AG09319 (cell line): ENCODE results near the gene PARP8.

Experiments used
- DNase-seq: peaks from one replicate; pipeline ENCODE4 v3.0.0-alpha.2; 2010; ENCODE audit warnings: low read depth; ENCODE audit errors: extremely low read depth
- CTCF ChIP-seq: IDR thresholded peaks from 2 replicates; pipeline ENCODE4 v1.5.1; 2011; ENCODE audit warnings: low read depth, mild to moderate bottlenecking, inconsistent platforms, low read length, moderate library complexity

PARP8 gene

DNA sequence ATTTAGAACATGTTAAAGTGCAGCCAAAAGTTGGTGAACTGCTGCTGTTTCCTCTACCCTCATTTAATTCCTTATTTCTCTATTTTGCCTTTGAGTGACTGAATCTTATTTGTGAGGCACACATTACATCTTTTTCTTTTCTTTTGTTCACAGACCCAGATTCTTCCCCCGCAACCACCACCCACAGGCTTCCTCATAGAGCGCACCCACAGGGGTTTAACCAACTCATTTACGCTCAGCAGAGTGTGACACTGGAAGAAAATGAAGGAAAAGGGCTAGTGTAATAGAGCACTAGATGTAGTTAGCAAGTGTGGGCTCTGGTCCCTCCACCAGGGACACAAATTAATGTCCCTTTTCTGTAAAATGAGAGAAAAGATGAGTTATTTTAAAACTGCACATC is 200.7 kb downstream of the PARP8 start:
- DNase-seq: no peak
- no peak for TF ChIP-seq CTCF

DNA sequence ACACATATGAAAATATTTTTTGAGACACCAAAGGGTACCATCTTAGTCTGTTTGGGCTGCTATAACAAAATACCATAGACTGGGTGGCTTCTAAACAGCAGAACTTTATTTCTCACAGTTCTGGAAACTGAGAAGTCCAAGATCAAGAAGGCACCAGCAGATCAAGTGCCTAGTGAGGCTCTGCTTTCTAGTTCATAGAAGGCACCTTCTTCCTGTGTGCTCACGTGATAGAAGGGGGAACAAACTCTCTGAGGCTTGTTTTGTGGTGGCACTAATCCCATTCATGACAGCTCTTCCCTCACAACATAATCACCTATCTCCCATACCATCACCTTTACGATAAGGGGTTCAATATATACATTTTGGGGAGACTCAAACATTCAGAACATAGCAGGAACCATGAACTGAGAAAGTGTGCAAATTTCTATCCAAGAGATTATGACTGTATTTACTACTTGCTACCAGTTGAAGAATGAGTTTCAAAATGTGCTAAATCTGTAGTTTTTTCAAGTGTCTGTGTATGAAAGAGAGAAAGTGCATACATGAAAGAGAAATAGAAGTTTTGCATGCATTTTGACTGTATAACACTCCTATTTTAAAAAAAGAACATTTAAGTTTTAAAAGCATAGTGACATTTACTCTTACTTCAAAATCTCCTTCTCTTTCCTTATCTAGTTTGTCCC is 207.3 kb downstream of the PARP8 start:
- TF ChIP-seq CTCF: no peak
- DNase-seq: no peak

DNA sequence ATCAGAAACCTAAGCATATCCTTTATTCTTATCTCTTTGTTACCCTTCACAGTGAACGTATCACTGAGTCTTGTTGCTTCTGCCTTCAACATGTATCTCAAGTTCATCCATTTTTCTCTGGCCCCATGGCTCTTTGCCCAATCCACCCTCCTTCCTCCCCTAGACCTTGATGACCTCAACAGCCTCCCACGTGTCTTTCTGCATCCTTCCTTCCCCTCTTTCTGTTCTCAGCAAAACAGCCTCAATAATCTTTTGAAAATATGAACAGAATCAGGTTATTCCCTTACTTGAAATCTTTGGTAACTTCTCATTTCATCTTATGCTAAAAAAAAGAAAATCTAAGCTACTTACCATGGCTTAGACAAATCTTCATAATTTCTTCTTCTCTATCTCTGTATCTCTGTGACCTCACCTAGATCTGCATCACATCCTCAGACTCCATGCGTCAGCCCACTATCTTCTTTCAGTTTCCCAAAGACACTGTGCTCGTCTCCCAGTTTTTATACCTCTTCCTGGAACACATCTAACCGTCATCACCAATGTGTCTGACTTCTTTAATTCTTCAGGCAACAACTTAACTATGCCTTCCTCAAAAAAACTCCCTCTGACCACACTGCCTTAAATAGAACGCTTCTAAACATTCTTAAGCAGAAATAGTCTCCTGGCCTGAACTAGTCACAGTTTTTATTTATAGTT is 208.0 kb downstream of the PARP8 start:
- no peak for TF ChIP-seq CTCF
- DNase-seq: no peak

DNA sequence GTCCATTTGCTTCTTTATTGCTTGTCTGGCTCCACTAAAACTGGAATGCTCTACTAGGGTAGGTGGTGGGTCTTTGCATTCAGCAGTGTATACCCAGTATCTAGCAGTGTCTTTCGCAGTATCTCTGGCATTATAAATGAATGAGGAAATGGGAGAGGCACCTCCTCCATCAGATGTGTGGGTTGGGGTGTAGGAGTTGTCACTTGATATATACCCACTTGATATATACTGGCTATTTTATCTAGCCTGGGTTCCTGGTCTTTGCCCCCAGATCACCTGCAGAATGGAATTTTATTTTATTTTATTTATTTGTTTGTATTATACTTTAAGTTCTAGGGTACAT is 208.5 kb downstream of the PARP8 start:
- no peak for TF ChIP-seq CTCF
- no peak for DNase-seq

DNA sequence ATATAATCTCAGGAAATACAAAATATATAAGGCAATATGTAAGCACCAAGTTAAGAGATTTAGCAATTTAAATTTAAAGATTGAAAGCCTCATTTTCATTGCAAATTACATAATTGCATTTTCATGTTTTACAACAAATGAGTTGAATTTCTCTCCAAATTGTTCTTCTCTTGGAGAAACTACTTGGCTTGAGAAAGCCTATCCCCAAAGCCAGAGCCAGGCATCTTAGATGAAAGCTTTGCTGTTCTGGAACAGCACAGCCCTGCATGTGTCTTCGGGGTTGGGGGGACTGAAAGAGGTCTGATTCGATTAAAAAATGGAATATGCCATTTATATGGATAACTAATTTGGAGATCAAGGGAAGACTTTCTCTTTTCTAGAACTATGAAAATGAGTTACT is 212.0 kb downstream of the PARP8 start:
- no peak for TF ChIP-seq CTCF

GRCh38 chr5:50881407-50881806 is 215.0 kb downstream of the PARP8 start:
- TF ChIP-seq CTCF: no peak

More for the DNA sequence above, 212.0 kb downstream of the PARP8 start:
- DNase-seq: no peak

GRCh38 chr5:50886657-50887345 is 220.4 kb downstream of the PARP8 start:
- DNase-seq: no peak
- TF ChIP-seq CTCF: no peak

More at GRCh38 chr5:50881407-50881806, 215.0 kb downstream of the PARP8 start:
- no peak for DNase-seq
